Measurements from ENCODE around the gene SV2C. TPM values are rescaled to one million over a fixed set of nuclear protein-coding genes. Genes with fewer than 3 reads are reported as not detected.

Gene SV2C
- total RNA-seq, 1 donor from 2014 or later, result 0.18 TPM

DNA sequence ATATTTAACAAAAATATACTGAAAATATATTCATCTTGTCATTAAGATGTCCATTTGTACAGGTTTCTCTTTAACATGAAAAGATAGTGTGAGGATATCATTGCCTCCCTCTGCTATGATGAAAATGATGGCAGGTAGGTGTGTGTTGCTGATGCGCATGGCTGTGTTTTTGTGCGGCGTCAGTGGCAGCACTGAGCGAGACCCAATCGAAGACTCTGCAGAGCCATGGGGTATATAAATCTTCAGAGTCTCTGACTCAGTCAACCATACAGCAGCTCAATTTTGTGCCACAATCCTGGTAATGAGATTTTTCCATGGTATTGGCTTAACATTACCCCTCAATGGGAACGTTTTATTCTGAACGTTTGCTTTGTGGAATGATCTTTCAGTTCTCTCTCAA lies 166.4 kb downstream of the SV2C start:
- H3K27ac Mint-ChIP-seq, result no peak overlapping the region
- peaks cover 22% of the 10 kb centered on the region for H3K27me3 Mint-ChIP-seq (ENCODE audit: low read depth)
- DNase-seq (ENCODE audit: low spot score in 2 of 2, unreplicated experiment in 2 of 2), result no peak
- no peak overlapping the region for H3K4me3 Mint-ChIP-seq
- H3K36me3 Mint-ChIP-seq, result no peaks in the 10 kb centered on the region
- TF ChIP-seq, protein P1, sequence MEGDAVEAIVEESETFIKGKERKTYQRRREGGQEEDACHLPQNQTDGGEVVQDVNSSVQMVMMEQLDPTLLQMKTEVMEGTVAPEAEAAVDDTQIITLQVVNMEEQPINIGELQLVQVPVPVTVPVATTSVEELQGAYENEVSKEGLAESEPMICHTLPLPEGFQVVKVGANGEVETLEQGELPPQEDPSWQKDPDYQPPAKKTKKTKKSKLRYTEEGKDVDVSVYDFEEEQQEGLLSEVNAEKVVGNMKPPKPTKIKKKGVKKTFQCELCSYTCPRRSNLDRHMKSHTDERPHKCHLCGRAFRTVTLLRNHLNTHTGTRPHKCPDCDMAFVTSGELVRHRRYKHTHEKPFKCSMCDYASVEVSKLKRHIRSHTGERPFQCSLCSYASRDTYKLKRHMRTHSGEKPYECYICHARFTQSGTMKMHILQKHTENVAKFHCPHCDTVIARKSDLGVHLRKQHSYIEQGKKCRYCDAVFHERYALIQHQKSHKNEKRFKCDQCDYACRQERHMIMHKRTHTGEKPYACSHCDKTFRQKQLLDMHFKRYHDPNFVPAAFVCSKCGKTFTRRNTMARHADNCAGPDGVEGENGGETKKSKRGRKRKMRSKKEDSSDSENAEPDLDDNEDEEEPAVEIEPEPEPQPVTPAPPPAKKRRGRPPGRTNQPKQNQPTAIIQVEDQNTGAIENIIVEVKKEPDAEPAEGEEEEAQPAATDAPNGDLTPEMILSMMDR (IDR thresholded peaks at IDR 0.05; ENCODE audit: unreplicated experiment), result no peak
- no peaks in the 10 kb centered on the region for H3K4me1 Mint-ChIP-seq
- H3K9me3 Mint-ChIP-seq, result no peaks in the 10 kb centered on the region

DNA sequence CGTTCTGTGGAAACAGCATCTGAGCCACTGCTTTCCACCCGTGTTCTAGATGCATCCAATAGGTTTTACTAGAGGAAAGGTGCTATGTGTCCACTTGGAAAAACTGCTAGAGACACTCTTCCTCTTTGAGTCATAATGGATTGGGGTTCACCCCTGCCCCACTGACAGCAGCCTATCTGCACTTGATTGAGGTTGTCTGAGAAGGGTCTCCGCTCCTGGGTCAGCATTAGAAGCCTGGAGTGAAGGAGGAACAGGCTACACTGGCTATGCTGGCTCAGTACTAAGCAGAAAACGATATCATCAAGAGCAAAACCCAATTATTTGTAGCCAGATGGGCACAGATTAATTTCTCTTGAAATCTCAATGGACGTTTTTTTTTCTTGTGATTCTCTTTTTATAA lies 167.3 kb downstream of the SV2C start:
- no peak for DNase-seq (ENCODE audit: low spot score in 2 of 2, unreplicated experiment in 2 of 2)
- Mint-ChIP-seq H3K27ac (no peak overlapping the region), H3K4me3 (no peak overlapping the region), H3K4me1 (no peaks in the 10 kb centered on the region), H3K9me3 (no peaks in the 10 kb centered on the region), H3K27me3 (ENCODE audit: low read depth) (peaks cover 25% of the 10 kb centered on the region), H3K36me3 (no peaks in the 10 kb centered on the region)
- TF ChIP-seq, protein P1 (IDR thresholded peaks at IDR 0.05; ENCODE audit: unreplicated experiment), result no peak

DNA sequence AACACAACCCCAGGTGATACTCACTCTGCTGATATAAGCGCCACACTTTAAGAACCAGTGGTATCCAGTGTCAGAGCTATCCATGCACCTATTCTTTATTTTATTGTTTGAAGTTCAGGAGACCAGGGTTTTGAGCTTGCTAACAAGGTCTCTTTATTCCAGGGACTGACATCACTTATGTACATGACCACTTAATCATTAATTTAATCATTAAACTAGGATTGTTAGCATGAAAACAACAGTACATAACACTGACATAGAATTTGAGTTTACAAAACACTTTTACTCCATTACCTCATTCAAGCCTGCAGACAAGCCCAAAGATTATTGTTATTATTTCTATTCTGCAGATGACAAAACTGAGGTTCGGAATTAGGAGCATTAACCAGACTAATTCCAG lies 168.5 kb downstream of the SV2C start:
- DNase-seq (ENCODE audit: low spot score in 2 of 2, unreplicated experiment in 2 of 2), result no peak
- H3K4me1 Mint-ChIP-seq, result peaks cover 7% of the 10 kb centered on the region
- H3K27me3 Mint-ChIP-seq (ENCODE audit: low read depth), result peaks cover 31% of the 10 kb centered on the region
- no peaks in the 10 kb centered on the region for H3K9me3 Mint-ChIP-seq
- H3K36me3 Mint-ChIP-seq, result no peaks in the 10 kb centered on the region
- TF ChIP-seq, protein P1 (IDR thresholded peaks at IDR 0.05; ENCODE audit: unreplicated experiment), result no peak
- H3K4me3 Mint-ChIP-seq, result no peak overlapping the region
- H3K27ac Mint-ChIP-seq, result no peak overlapping the region

DNA sequence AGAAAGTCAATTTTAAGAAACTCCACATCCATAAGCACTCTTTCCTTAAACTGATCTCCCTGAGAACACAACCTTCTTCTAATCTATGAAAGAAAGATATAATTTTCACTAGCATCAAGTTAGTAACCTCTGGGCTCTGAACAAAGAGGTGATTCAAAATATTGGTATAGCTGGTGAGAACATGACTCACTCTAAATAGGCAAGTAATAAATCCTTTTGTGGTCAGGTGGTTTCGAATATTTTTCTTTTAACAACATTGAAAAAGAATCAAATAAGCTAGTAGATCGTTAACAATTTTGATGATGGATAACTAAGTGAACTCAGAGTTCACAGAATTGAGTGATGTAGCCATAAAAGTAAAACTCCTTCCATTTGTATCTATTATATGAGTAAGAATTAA lies 169.3 kb downstream of the SV2C start:
- Mint-ChIP-seq H3K9me3 (no peaks in the 10 kb centered on the region), H3K4me3 (no peak overlapping the region), H3K4me1 (peaks cover 9% of the 10 kb centered on the region), H3K27me3 (ENCODE audit: low read depth) (peaks cover 31% of the 10 kb centered on the region), H3K36me3 (no peaks in the 10 kb centered on the region), H3K27ac (no peak overlapping the region)
- TF ChIP-seq, protein P1 (IDR thresholded peaks at IDR 0.05; ENCODE audit: unreplicated experiment), result no peak
- DNase-seq (ENCODE audit: low spot score in 2 of 2, unreplicated experiment in 2 of 2), result no peak

DNA sequence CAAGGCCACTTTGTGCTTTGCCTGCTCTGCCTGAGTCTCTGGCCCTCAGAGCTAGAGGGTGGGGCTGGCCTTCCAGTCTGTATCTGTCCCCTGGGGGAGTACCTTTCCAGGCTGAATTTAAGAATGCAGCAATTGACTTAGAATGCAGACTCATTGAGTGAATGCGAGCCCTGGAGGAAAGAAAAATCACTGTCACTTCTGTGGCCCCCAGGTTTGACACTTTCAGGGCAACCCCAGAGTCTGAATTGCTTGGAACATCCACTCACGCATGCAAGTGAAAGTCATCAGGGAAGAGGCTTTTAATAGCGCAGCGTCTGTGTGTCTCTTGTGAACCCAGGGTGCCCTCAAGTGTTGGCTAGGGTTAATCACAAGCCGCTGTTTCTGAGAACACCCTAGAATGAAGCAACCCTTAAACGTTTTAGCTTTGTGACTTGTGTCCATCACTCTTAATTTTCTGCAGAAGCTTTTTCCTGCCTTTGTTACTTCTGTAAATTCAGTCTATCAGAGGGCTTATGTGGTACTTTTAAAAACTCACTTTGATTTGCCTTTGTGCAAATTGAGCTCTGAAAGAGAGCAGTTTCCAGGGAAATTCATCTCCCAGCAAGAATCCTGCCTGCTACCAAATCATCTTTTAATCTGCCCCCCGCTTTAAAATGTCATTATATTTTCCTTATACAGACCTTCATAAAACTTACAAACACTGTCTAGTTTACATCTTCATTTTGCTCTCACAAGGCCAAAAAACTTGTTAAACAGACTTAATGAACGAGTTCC lies 173.1 kb downstream of the SV2C start:
- TF ChIP-seq, protein P1 (IDR thresholded peaks at IDR 0.05; ENCODE audit: unreplicated experiment), result no peak
- Mint-ChIP-seq H3K27me3 (ENCODE audit: low read depth) (peaks cover 23% of the 10 kb centered on the region), H3K4me1 (peaks cover 9% of the 10 kb centered on the region), H3K36me3 (no peaks in the 10 kb centered on the region), H3K9me3 (peaks cover 3% of the 10 kb centered on the region), H3K27ac (no peak overlapping the region), H3K4me3 (no peak overlapping the region)
- peak in 1 of 2 experiments; percentile 60 for DNase-seq (ENCODE audit: low spot score in 2 of 2, unreplicated experiment in 2 of 2)
